GM12878 (cell line): ENCODE data around the gene HPSE2.

Source experiments
- CBFB ChIP-seq: IDR thresholded peaks from 2 replicates; pipeline ENCODE4 v1.6.1; 2016; ENCODE audit warnings: antibody characterized with exemption, low read depth
- CTCF ChIP-seq, 3 experiments: IDR thresholded peaks in 2 of 3; conservative IDR thresholded peaks in 1 of 3; 2 replicates each; pipeline ENCODE4 v1.5.1; 2011; ENCODE audit warnings: low read depth in 3 of 3, low read length in 3 of 3, mild to moderate bottlenecking in 3 of 3, control low read depth in 2 of 3, moderate library complexity in 2 of 3, inconsistent platforms in 1 of 3, mixed read lengths in 1 of 3; ENCODE audit not compliant: control insufficient read depth in 2 of 3, insufficient read depth in 1 of 3; ENCODE audit errors: extremely low read depth in 1 of 3
- NFXL1 ChIP-seq: fragments of 450-650 bp; IDR thresholded peaks from 2 replicates; pipeline ENCODE4 v1.6.1; 2017; ENCODE audit warnings: antibody characterized with exemption, mild to moderate bottlenecking, borderline replicate concordance
- ZNF274 ChIP-seq: IDR thresholded peaks from one replicate; pipeline ENCODE4 v1.8.0; 2011; ENCODE audit not compliant: insufficient read length, insufficient read depth
- TF ChIP-seq, protein P1 (sequence below): fragments of 450-650 bp; IDR thresholded peaks from 2 replicates; pipeline ENCODE4 v1.6.1; 2017; ENCODE audit warnings: mild to moderate bottlenecking

GRCh38 chr10:99143011-99143410 lies 92.6 kb downstream of the HPSE2 start:
- TF ChIP-seq CTCF (IDR thresholded peaks at IDR 0.05 in 2 of 3, conservative IDR thresholded peaks at IDR 0.05 in 1 of 3; ENCODE audit: control insufficient read depth in 2 of 3, extremely low read depth in 1 of 3, insufficient read depth in 1 of 3, low read depth in 3 of 3, low read length in 3 of 3) (no peak), CBFB (no peak), NFXL1 (no peak), ZNF274 (no peak)
- TF ChIP-seq, protein P1, sequence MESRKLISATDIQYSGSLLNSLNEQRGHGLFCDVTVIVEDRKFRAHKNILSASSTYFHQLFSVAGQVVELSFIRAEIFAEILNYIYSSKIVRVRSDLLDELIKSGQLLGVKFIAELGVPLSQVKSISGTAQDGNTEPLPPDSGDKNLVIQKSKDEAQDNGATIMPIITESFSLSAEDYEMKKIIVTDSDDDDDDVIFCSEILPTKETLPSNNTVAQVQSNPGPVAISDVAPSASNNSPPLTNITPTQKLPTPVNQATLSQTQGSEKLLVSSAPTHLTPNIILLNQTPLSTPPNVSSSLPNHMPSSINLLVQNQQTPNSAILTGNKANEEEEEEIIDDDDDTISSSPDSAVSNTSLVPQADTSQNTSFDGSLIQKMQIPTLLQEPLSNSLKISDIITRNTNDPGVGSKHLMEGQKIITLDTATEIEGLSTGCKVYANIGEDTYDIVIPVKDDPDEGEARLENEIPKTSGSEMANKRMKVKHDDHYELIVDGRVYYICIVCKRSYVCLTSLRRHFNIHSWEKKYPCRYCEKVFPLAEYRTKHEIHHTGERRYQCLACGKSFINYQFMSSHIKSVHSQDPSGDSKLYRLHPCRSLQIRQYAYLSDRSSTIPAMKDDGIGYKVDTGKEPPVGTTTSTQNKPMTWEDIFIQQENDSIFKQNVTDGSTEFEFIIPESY, result no peak
